ENCODE results near the gene TGFBR3L. TPM values are rescaled to one million over a fixed set of nuclear protein-coding genes. Genes with fewer than 3 reads are reported as not detected.

The TGFBR3L gene
- polyA plus RNA-seq, 3 donors = not detected

DNA sequence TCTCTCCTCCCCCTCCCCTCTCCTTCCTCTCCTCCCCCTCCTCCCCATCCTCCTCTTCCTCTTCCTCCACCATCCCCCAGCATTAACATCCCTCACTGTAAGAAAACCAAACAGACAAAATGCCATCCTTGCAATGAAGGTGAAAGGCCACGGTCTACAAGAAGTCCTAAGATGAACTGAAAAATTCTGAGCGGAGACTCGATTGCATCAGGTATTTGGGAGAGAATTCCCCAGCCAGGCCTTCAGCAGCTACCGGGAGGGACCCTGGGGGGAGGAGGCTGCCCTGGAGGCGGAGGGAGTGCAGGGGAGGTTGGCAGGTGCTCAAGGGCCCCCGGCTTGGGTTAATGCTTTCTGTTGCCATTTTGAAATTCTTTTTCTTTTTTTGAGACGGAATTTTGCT lies 38.9 kb downstream of the TGFBR3L start:
- Mint-ChIP-seq H3K36me3 (peaks cover 6 to 15% of the 10 kb centered on the region in 2 donors), H3K4me3 (no peak overlapping the region), H3K27me3 (ENCODE audit: low read depth in 3 of 3) (peaks cover 0 to 1% (median 1%) of the 10 kb centered on the region in 3 donors), H3K4me1 (peaks cover 13% of the 10 kb centered on the region), H3K27ac (no peak overlapping the region), H3K9me3 (peaks cover 0 to 3% (median 0%) of the 10 kb centered on the region in 7 donors)
- DNase-seq = no peak
- no peak overlapping the region for H3K4me3 ChIP-seq (replicated peaks in 1 of 3; ENCODE audit: low read depth in 2 of 3, low read length in 3 of 3)
- no peak overlapping the region for H3K4me2 ChIP-seq (replicated peaks; ENCODE audit: extremely low read depth, low read length, poor library complexity, severe bottlenecking)
- intact Hi-C loops (cut with micrococcal nuclease) = no loop called here
- TF ChIP-seq, protein P1, sequence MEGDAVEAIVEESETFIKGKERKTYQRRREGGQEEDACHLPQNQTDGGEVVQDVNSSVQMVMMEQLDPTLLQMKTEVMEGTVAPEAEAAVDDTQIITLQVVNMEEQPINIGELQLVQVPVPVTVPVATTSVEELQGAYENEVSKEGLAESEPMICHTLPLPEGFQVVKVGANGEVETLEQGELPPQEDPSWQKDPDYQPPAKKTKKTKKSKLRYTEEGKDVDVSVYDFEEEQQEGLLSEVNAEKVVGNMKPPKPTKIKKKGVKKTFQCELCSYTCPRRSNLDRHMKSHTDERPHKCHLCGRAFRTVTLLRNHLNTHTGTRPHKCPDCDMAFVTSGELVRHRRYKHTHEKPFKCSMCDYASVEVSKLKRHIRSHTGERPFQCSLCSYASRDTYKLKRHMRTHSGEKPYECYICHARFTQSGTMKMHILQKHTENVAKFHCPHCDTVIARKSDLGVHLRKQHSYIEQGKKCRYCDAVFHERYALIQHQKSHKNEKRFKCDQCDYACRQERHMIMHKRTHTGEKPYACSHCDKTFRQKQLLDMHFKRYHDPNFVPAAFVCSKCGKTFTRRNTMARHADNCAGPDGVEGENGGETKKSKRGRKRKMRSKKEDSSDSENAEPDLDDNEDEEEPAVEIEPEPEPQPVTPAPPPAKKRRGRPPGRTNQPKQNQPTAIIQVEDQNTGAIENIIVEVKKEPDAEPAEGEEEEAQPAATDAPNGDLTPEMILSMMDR (IDR thresholded peaks at IDR 0.05) = no peak
- H2AFZ ChIP-seq (ENCODE audit: insufficient read depth, low read depth, low read length, poor library complexity, severe bottlenecking) = no peak overlapping the region
- H3K27me3 ChIP-seq (ENCODE audit: control insufficient read depth in 2 of 2, insufficient read depth in 2 of 2, low read length in 2 of 2) = no peaks in the 10 kb centered on the region
- no peak overlapping the region for H3K27ac ChIP-seq (ENCODE audit: low read depth in 1 of 2, low read length in 2 of 2)
- WGBS (ENCODE audit: insufficient coverage) = 81% methylated on average over 7 of the region's 7 CpGs
- no peaks in the 10 kb centered on the region for H3K9me3 ChIP-seq (replicated peaks in 1 of 2; ENCODE audit: control insufficient read depth in 1 of 2, insufficient read depth in 1 of 2, low read length in 2 of 2)
- H3K36me3 ChIP-seq (replicated peaks in 1 of 2; ENCODE audit: control insufficient read depth in 1 of 2, insufficient read depth in 2 of 2, low read length in 2 of 2) = peaks cover 0 to 10% of the 10 kb centered on the region in 2 donors
- H4K20me1 ChIP-seq (ENCODE audit: insufficient read depth, low read length) = no peaks in the 10 kb centered on the region
- H3K9ac ChIP-seq (ENCODE audit: insufficient read depth, low read length, poor library complexity, severe bottlenecking) = no peak overlapping the region
- H3K79me2 ChIP-seq (ENCODE audit: insufficient read depth, low read length) = no peaks in the 10 kb centered on the region
- peaks cover 4 to 15% of the 10 kb centered on the region in 2 donors for H3K4me1 ChIP-seq (ENCODE audit: control insufficient read depth in 1 of 2, insufficient read depth in 2 of 2, low read length in 2 of 2)

DNA sequence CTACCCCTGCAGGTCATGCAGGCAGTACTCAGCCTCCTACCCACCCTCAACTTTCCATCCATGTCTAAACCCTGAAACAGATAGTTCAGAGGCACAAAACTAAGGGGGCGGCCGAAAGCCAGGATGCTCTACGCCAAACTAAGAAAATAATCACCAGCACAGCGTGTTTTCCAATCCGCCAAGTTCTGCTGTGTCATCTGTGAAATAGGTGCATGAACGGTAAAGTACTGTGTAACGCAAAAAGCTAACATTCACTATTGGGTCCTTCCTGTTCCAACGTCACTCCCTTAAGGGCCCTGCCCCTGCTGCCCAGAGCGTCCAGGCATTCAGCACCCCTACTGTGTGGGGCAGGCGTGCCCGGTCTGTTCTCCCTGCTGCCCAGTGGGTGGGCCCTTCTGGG lies 41.1 kb downstream of the TGFBR3L start:
- H3K9ac ChIP-seq (ENCODE audit: insufficient read depth, low read length, poor library complexity, severe bottlenecking) = no peak overlapping the region

More for the DNA sequence above, 41.1 kb downstream of the TGFBR3L start:
- WGBS (ENCODE audit: insufficient coverage) = 66% methylated on average over 8 of the region's 11 CpGs
- Histone ChIP-seq H3K9me3 (replicated peaks in 1 of 2; ENCODE audit: control insufficient read depth in 1 of 2, insufficient read depth in 1 of 2, low read length in 2 of 2) (no peaks in the 10 kb centered on the region), H2AFZ (ENCODE audit: insufficient read depth, low read depth, low read length, poor library complexity, severe bottlenecking) (no peak overlapping the region), H3K79me2 (ENCODE audit: insufficient read depth, low read length) (no peaks in the 10 kb centered on the region), H3K27ac (ENCODE audit: low read depth in 1 of 2, low read length in 2 of 2) (no peak overlapping the region), H3K4me2 (replicated peaks; ENCODE audit: extremely low read depth, low read length, poor library complexity, severe bottlenecking) (no peak overlapping the region), H4K20me1 (ENCODE audit: insufficient read depth, low read length) (no peaks in the 10 kb centered on the region), H3K4me1 (ENCODE audit: control insufficient read depth in 1 of 2, insufficient read depth in 2 of 2, low read length in 2 of 2) (peaks cover 4 to 15% of the 10 kb centered on the region in 2 donors), H3K4me3 (replicated peaks in 1 of 3; ENCODE audit: low read depth in 2 of 3, low read length in 3 of 3) (no peak overlapping the region), H3K27me3 (ENCODE audit: control insufficient read depth in 2 of 2, insufficient read depth in 2 of 2, low read length in 2 of 2) (no peaks in the 10 kb centered on the region), H3K36me3 (replicated peaks in 1 of 2; ENCODE audit: control insufficient read depth in 1 of 2, insufficient read depth in 2 of 2, low read length in 2 of 2) (peaks cover 5 to 22% of the 10 kb centered on the region in 2 donors)
- Mint-ChIP-seq H3K4me3 (no peak overlapping the region), H3K27ac (no peak overlapping the region), H3K27me3 (ENCODE audit: low read depth in 3 of 3) (peaks cover 0 to 1% (median 0%) of the 10 kb centered on the region in 3 donors), H3K36me3 (peaks cover 14 to 30% of the 10 kb centered on the region in 2 donors), H3K4me1 (peaks cover 15% of the 10 kb centered on the region), H3K9me3 (peaks cover 0 to 3% (median 0%) of the 10 kb centered on the region in 7 donors)
- intact Hi-C loops (cut with micrococcal nuclease) = no loop called here
- TF ChIP-seq, protein P1 (IDR thresholded peaks at IDR 0.05) = no peak
- no peak for DNase-seq
